SK-N-SH treated with all-trans-retinoic acid at 6 μM for 48 hours (cell line): Measurements from ENCODE around the gene REM2.
A peak's percentile ranks its signal among the peaks of the same experiment; 100 is the strongest.

Source experiments
- ATAC-seq: fragments of 200-7000 bp; cut with Tn5 transposase; 3 replicates; pipeline ENCODE4 v1.9.1; 2020; ENCODE audit warnings: mild to moderate bottlenecking, moderate library complexity
- ARNTL ChIP-seq: fragments of 450-650 bp; formaldehyde crosslinking; IDR thresholded peaks from 2 replicates; pipeline ENCODE4 v1.5.0; 2020; ENCODE audit warnings: low read depth, mild to moderate bottlenecking, moderate library complexity, borderline replicate concordance
- BACH2 ChIP-seq: fragments of 250-450 bp; sonication (Bioruptor Pico); IDR thresholded peaks from 2 replicates; pipeline ENCODE4 v1.9.0; 2021; ENCODE audit warnings: mild to moderate bottlenecking, borderline replicate concordance
- CREB5 ChIP-seq: fragments of 250-450 bp; sonication (Bioruptor Pico); IDR thresholded peaks from 2 replicates; pipeline ENCODE4 v1.5.1; 2020; ENCODE audit warnings: low read depth, mild to moderate bottlenecking, moderate library complexity
- CSDC2 ChIP-seq: fragments of 250-450 bp; sonication (Bioruptor Pico); IDR thresholded peaks from 2 replicates; pipeline ENCODE4 v1.5.0; 2020; ENCODE audit warnings: mild to moderate bottlenecking, moderate library complexity
- CSRNP3 ChIP-seq: fragments of 250-450 bp; sonication (Bioruptor Pico); IDR thresholded peaks from 2 replicates; pipeline ENCODE4 v1.5.1; 2021; ENCODE audit warnings: mild to moderate bottlenecking, moderate library complexity
- ESRRG ChIP-seq: fragments of 250-450 bp; sonication (Bioruptor Pico); IDR thresholded peaks from 2 replicates; pipeline ENCODE4 v1.6.1; 2021; ENCODE audit warnings: mild to moderate bottlenecking
- GLIS3 ChIP-seq: fragments of 250-450 bp; sonication (Bioruptor Pico); IDR thresholded peaks from 2 replicates; pipeline ENCODE4 v1.5.0; 2020; ENCODE audit warnings: mild to moderate bottlenecking, moderate library complexity
- OSR1 ChIP-seq: fragments of 250-450 bp; sonication (Bioruptor Pico); IDR thresholded peaks from 2 replicates; pipeline ENCODE4 v1.8.0; 2022; ENCODE audit warnings: moderate library complexity, mild to moderate bottlenecking, inconsistent platforms
- PATZ1 ChIP-seq: fragments of 250-450 bp; sonication (Bioruptor Pico); IDR thresholded peaks from 2 replicates; pipeline ENCODE4 v1.8.0; 2020; ENCODE audit warnings: mild to moderate bottlenecking, moderate library complexity, borderline replicate concordance
- POU6F1 ChIP-seq: fragments of 250-450 bp; sonication (Bioruptor Pico); IDR thresholded peaks from 2 replicates; pipeline ENCODE4 v1.8.0; 2021; ENCODE audit warnings: low read depth, mild to moderate bottlenecking, moderate library complexity, borderline replicate concordance
- PPARA ChIP-seq: fragments of 250-450 bp; sonication (Bioruptor Pico); IDR thresholded peaks from 2 replicates; pipeline ENCODE4 v1.5.0; 2020; ENCODE audit warnings: mild to moderate bottlenecking, borderline replicate concordance
- RARB ChIP-seq: fragments of 250-450 bp; sonication (Bioruptor Pico); IDR thresholded peaks from 2 replicates; pipeline ENCODE4 v1.8.0; 2021; ENCODE audit warnings: mild to moderate bottlenecking, moderate library complexity
- SNAI2 ChIP-seq: fragments of 250-450 bp; sonication (Bioruptor Pico); IDR thresholded peaks from 2 replicates; pipeline ENCODE4 v1.5.0; 2020; ENCODE audit warnings: mild to moderate bottlenecking, moderate library complexity
- TCF4 ChIP-seq: fragments of 250-450 bp; sonication (Bioruptor Pico); IDR thresholded peaks from 2 replicates; pipeline ENCODE4 v1.8.0; 2021; ENCODE audit warnings: mild to moderate bottlenecking, moderate library complexity, borderline replicate concordance
- TSHZ2 ChIP-seq: fragments of 250-450 bp; sonication (Bioruptor Pico); IDR thresholded peaks from 2 replicates; pipeline ENCODE4 v1.5.0; 2020; ENCODE audit warnings: mild to moderate bottlenecking, moderate library complexity
- ZFP3 ChIP-seq: fragments of 250-450 bp; sonication (Bioruptor Pico); IDR thresholded peaks from 2 replicates; pipeline ENCODE4 v1.5.0; 2020; ENCODE audit warnings: mild to moderate bottlenecking, moderate library complexity
- ZFP30 ChIP-seq: fragments of 450-650 bp; formaldehyde crosslinking; IDR thresholded peaks from 2 replicates; pipeline ENCODE4 v1.5.0; 2022; ENCODE audit warnings: mild to moderate bottlenecking, moderate library complexity
- ZNF565 ChIP-seq: fragments of 450-650 bp; formaldehyde crosslinking; conservative IDR thresholded peaks from 2 replicates; pipeline ENCODE4 v1.5.0; 2020; ENCODE audit warnings: low read depth, mild to moderate bottlenecking, moderate library complexity
- ZNF70 ChIP-seq: fragments of 450-650 bp; formaldehyde crosslinking; IDR thresholded peaks from 2 replicates; pipeline ENCODE4 v1.5.0; 2020; ENCODE audit warnings: mild to moderate bottlenecking, moderate library complexity

Gene REM2

GRCh38 chr14:22887260-22887989 is 4.4 kb downstream of the REM2 start:
- TF ChIP-seq CSRNP3 (CRISPR knock-in tag) (no peak), ZFP3 (CRISPR knock-in tag) (no peak), POU6F1 (no peak), PPARA (CRISPR knock-in tag) (no peak), ZFP30 (CRISPR knock-in tag) (no peak), PATZ1 (no peak), ZNF565 (no peak), TCF4 (CRISPR knock-in tag) (no peak), OSR1 (CRISPR knock-in tag) (no peak), ARNTL (CRISPR knock-in tag) (no peak), TSHZ2 (CRISPR knock-in tag) (no peak), ZNF70 (no peak), GLIS3 (no peak)
- TF ChIP-seq, all 23 proteins: peak for 0
- ATAC-seq = peak; percentile 91

- no peak for TF ChIP-seq PPARA (CRISPR knock-in tag)
- TF ChIP-seq POU6F1 = no peak
- no peak for ATAC-seq
Measured at GRCh38 chr14:22887990-22888378, 5.0 kb downstream of the REM2 start.

- TF ChIP-seq BACH2 (CRISPR knock-in tag) = no peak
- no peak for TF ChIP-seq ARNTL (CRISPR knock-in tag)
- TF ChIP-seq ZFP3 (CRISPR knock-in tag) = no peak
- no peak for TF ChIP-seq OSR1 (CRISPR knock-in tag)
- TF ChIP-seq CSDC2 (CRISPR knock-in tag) = no peak
- TF ChIP-seq ZNF70 = no peak
- TF ChIP-seq, all 23 proteins: peak for 0
- no peak for ATAC-seq
Measured at GRCh38 chr14:22888662-22889061, 5.6 kb downstream of the REM2 start.

- no peak for ATAC-seq
- TF ChIP-seq RARB = no peak
- TF ChIP-seq SNAI2 (CRISPR knock-in tag) = no peak
- no peak for TF ChIP-seq TCF4 (CRISPR knock-in tag)
- no peak for TF ChIP-seq ARNTL (CRISPR knock-in tag)
- no peak for TF ChIP-seq PATZ1
- TF ChIP-seq ESRRG = no peak
- TF ChIP-seq POU6F1 = no peak
- no peak for TF ChIP-seq CSDC2 (CRISPR knock-in tag)
- no peak for TF ChIP-seq GLIS3
- TF ChIP-seq CREB5 (CRISPR knock-in tag) = no peak
Measured at GRCh38 chr14:22890416-22890815, 7.4 kb downstream of the REM2 start.
